Mucosa of descending colon (tissue), 3 donors: ENCODE results near the gene COL8A2. TPM values are rescaled to one million over a fixed set of nuclear protein-coding genes. Genes with fewer than 3 reads are reported as not detected.

ENCODE experiments used
- ATAC-seq: fragments of 200-7000 bp; cut with Tn5 transposase; one replicate; pipeline ENCODE4 v1.9.1; 2020; ENCODE audit warnings: mild to moderate bottlenecking, moderate library complexity
- DNase-seq, 3 donors: peaks; one replicate each; pipeline ENCODE4 v3.0.0-alpha.2; 2020
- H3K36me3 ChIP-seq: fragments of 200-600 bp; one replicate; pipeline ENCODE4 v1.8.0; 2021; ENCODE audit warnings: low read depth, mild to moderate bottlenecking
- H3K4me1 ChIP-seq: fragments of 200-600 bp; one replicate; pipeline ENCODE4 v1.8.0; 2021; ENCODE audit warnings: low read depth, mild to moderate bottlenecking
- H3K4me3 ChIP-seq: fragments of 200-600 bp; one replicate; pipeline ENCODE4 v1.8.0; 2021; ENCODE audit warnings: mild to moderate bottlenecking
- H3K9me3 ChIP-seq: fragments of 200-600 bp; one replicate; pipeline ENCODE4 v1.8.0; 2021; ENCODE audit warnings: mild to moderate bottlenecking
- intact Hi-C, 2 donors: fragments of 100-400 bp; cut with DNase I in 1 of 2; cut with micrococcal nuclease in 1 of 2; formaldehyde crosslinking; loops; one replicate each; pipeline versions ENCODE4 v1.11.0 to v1.11.1; 2022; cut with DNase I, micrococcal nuclease
- total RNA-seq, 3 donors: library from RNA; stranded (reverse); fragmentation: NEBNext Ultra II Directional in 2 of 3; extraction: Animal tissue kit (Norgen Biotek cat#: 25700) in 2 of 3; gene quantifications; one replicate each; pipeline versions ENCODE4 v1.2.1 to v1.2.4, GENCODE V29; 2021 to 2023
- TF ChIP-seq, protein P1 (sequence below): fragments of 200-600 bp; IDR thresholded peaks from one replicate; pipeline ENCODE4 v1.8.0; 2022; ENCODE audit warnings: antibody characterized with exemption, mild to moderate bottlenecking
- donor health status: DM: no; HTN: no; CAD: no; lungs with moderate emphysema.
- donor health status: DM: no; HTN: no; CAD: no.
- donor health status: DM: no; HTN: yes; CAD: no.

Gene COL8A2
- total RNA-seq, 3 donors from 2014 or later, result 0.58 to 4.5 (median 1.5) TPM

DNA sequence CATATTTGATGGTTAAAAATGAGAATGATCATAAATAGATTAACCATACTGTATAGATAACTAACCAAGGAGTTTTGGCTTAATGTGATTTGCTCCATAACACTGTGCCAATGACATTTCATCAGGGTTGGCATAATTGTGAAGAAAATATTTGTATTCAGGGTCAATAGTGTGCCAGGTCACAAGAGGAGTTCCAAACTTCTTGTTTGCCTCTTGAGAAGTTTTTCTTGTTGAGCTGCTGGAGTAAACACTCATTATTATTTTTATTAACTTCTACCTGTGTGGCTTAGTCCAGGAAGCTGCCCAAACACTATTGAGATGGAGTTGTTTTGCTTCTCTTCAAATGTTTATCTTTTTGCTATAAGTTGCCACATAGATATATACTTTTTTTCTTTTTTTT is 38.4 kb upstream of the COL8A2 start:
- TF ChIP-seq, protein P1, sequence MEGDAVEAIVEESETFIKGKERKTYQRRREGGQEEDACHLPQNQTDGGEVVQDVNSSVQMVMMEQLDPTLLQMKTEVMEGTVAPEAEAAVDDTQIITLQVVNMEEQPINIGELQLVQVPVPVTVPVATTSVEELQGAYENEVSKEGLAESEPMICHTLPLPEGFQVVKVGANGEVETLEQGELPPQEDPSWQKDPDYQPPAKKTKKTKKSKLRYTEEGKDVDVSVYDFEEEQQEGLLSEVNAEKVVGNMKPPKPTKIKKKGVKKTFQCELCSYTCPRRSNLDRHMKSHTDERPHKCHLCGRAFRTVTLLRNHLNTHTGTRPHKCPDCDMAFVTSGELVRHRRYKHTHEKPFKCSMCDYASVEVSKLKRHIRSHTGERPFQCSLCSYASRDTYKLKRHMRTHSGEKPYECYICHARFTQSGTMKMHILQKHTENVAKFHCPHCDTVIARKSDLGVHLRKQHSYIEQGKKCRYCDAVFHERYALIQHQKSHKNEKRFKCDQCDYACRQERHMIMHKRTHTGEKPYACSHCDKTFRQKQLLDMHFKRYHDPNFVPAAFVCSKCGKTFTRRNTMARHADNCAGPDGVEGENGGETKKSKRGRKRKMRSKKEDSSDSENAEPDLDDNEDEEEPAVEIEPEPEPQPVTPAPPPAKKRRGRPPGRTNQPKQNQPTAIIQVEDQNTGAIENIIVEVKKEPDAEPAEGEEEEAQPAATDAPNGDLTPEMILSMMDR, result no peak
- no peaks in the 10 kb centered on the region for H3K36me3 ChIP-seq
- DNase-seq (no peak), ATAC-seq (no peak)
- H3K4me1 ChIP-seq, result peaks cover 16% of the 10 kb centered on the region
- intact Hi-C loops, result no loop called here
- H3K4me3 ChIP-seq, result no peak overlapping the region
- no peaks in the 10 kb centered on the region for H3K9me3 ChIP-seq

DNA sequence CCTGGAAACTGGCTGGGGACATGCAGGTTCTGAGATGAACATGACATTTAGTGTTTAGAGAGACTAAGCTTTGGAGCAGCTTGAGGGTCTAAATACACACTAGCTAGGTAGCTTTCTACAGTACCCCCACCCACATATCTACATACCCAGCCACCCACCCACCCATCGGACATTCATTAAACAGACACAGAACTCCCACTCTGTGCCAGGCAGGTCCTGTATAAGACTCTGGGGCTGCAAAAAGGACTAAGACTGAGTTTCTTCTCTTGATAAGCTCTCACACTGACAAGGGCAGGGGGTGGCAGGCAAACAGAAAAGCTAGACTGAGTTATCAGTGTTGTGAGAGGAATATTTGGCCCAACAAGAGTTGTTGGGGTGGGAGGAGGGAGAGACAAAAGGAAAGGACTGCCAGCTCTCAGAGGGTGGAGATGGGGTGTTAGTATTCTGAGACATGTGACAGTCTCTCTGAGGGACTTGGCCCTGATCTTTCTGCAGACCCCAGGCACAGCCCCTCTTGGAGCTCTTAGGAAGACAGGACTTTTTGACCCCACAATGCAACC is 37.7 kb upstream of the COL8A2 start:
- no peaks in the 10 kb centered on the region for H3K36me3 ChIP-seq
- peaks cover 23% of the 10 kb centered on the region for H3K4me1 ChIP-seq

DNA sequence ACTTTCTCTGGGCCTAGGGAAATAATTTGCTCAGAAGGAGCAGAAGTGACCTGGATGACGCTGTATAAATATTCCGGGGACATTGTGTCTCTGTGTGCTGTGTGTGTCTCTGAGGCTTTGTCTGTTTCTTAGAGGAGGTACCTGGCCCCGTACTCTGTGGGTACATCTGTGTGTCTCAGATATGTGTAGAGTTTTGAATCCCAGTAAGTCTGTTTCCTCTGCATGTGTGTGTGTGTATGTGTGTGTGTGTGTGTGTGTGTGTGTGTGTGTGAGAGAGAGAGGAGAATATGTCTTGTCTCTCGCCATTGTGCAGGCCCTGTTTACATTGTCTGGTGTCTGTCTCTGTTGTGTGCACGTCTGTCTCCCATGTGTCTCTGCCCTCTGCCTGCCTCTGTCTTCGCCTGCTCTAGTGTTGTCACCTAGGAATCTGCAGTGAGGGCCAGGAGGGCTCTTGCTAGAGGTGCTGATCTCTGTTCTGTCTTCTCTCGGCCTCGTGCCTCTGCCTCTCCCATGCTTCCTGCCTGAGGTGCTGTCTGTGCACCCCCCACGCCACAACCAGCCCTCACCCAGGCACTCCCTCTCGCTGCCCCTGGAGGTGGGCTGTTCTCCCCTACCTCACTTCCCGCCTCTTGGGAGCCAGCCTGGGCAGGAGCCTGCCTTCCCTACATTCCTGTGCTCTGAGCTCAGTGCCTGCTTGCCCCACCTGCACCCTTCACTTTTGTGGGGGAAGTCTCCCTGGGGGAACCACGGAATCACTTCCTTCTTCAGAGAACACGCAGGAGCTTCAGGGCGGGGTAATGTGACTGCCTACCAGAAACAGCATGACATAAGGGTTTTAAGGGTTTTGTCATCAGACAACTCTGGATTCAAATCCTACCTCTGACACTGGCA is 36.9 kb upstream of the COL8A2 start:
- no peaks in the 10 kb centered on the region for H3K36me3 ChIP-seq
- ATAC-seq (peak; percentile 54), DNase-seq (peak in 1 of 3 donors; percentile 68)
- TF ChIP-seq, protein P1, result no peak
- intact Hi-C loops, result no loop called here
- H3K4me3 ChIP-seq, result no peak overlapping the region
- H3K9me3 ChIP-seq, result no peaks in the 10 kb centered on the region
- peaks cover 26% of the 10 kb centered on the region for H3K4me1 ChIP-seq

More for the DNA sequence above, 37.7 kb upstream of the COL8A2 start:
- Histone ChIP-seq H3K4me3 (no peak overlapping the region), H3K9me3 (no peaks in the 10 kb centered on the region)
- no peak for ATAC-seq
- TF ChIP-seq, protein P1, result no peak
- intact Hi-C loops, result no loop called here
- DNase-seq, result no peak

DNA sequence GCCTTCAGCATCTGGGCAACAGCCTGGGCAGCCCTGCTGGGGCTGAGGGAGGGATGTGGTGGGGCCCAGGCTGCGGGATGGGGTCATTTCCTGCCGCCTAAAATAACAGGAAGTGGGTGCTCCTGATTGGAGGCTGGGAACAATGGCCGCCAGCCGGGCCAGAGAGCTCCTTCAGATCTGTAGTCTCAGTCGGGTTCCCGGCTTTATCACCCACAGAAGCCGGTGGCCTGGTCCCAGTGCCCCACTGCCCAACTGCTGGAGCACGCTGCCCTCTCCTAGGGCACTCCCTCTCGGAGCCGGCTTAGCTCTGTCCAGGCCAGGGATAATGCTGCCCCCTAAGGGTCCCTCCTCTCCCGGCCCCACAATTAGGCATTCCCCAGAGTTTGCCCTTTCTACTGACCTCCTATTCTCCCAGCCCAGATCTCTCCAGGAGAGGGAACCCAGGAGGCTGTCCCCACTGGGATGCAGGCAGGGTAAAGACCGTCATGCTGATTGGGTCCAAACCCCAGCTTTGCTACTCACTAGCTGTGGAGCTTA is 36.0 kb upstream of the COL8A2 start:
- H3K36me3 ChIP-seq, result no peaks in the 10 kb centered on the region
- H3K4me3 ChIP-seq, result no peak overlapping the region
- ATAC-seq, result peak; percentile 45
- TF ChIP-seq, protein P1, result no peak
- peak; percentile 55 to 85 (median 71) for DNase-seq
- no peaks in the 10 kb centered on the region for H3K9me3 ChIP-seq
- H3K4me1 ChIP-seq, result peaks cover 26% of the 10 kb centered on the region
- intact Hi-C loops, result no loop called here

DNA sequence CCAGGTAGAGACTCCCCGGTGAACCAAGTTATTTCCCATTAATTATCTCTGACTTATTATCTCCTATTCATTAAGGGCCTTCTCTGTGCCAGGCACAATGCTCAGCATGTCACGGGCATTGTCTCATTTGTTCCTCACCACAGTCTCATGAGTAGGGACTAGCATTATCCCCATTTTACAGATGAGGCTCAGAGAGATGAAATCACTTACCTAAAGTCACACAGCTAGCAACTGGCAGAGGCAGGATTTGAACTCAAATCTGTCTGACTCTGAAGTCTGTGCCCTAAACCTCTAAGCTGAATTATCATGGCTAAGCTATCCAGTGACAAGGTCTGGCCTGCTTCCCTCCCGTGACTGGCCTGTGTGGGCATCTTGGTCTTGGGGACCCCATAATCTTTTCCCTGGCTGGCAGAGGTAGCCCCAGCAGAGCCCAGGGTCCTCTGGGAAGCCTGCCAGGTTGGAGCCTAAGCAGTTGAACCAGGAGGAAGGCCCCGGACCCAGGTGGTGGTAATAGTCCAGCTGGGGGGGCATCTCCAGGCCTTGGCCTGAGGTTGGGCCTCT is 35.4 kb upstream of the COL8A2 start:
- no peaks in the 10 kb centered on the region for H3K9me3 ChIP-seq
- TF ChIP-seq, protein P1, result no peak
- no peak overlapping the region for H3K4me3 ChIP-seq
- DNase-seq, result no peak
- intact Hi-C loops, result no loop called here
- ATAC-seq, result no peak
- H3K4me1 ChIP-seq, result peaks cover 26% of the 10 kb centered on the region
- no peaks in the 10 kb centered on the region for H3K36me3 ChIP-seq
